Measurements from ENCODE around the gene TP53RK.

Gene TP53RK

GRCh38 chr20:46644160-46644559, 45.1 kb downstream of the TP53RK start:
- TF ChIP-seq CTCF (IDR thresholded peaks at IDR 0.05; ENCODE audit: low read depth, low read length), result no peak
- no peak for DNase-seq (ENCODE audit: low read depth, low spot score)
- H3K4me3 ChIP-seq (ENCODE audit: low read depth, low read length), result no peak overlapping the region
- in situ Hi-C loops (cut with HindIII; ENCODE audit: low sequenced_read_pairs), result no loop called here

- no peak overlapping the region for H3K4me3 ChIP-seq (ENCODE audit: low read depth, low read length)
- no peak for DNase-seq (ENCODE audit: low read depth, low spot score)
- in situ Hi-C loops (cut with HindIII; ENCODE audit: low sequenced_read_pairs), result no loop called here
- TF ChIP-seq CTCF (IDR thresholded peaks at IDR 0.05; ENCODE audit: low read depth, low read length), result no peak
Measured at GRCh38 chr20:46642969-46643343, 46.3 kb downstream of the TP53RK start.

GRCh38 chr20:46642265-46642968, 46.8 kb downstream of the TP53RK start:
- no peak for TF ChIP-seq CTCF (IDR thresholded peaks at IDR 0.05; ENCODE audit: low read depth, low read length)
- in situ Hi-C loops (cut with HindIII; ENCODE audit: low sequenced_read_pairs), result no loop called here
- no peak overlapping the region for H3K4me3 ChIP-seq (ENCODE audit: low read depth, low read length)
- DNase-seq (ENCODE audit: low read depth, low spot score), result no peak

- no peak for DNase-seq (ENCODE audit: low read depth, low spot score)
- no peak for TF ChIP-seq CTCF (IDR thresholded peaks at IDR 0.05; ENCODE audit: low read depth, low read length)
- no peak overlapping the region for H3K4me3 ChIP-seq (ENCODE audit: low read depth, low read length)
- in situ Hi-C loops (cut with HindIII; ENCODE audit: low sequenced_read_pairs), result no loop called here
Measured at GRCh38 chr20:46641424-46641823, 47.8 kb downstream of the TP53RK start.

GRCh38 chr20:46640536-46641311, 48.5 kb downstream of the TP53RK start:
- no peak overlapping the region for H3K4me3 ChIP-seq (ENCODE audit: low read depth, low read length)
- no peak for TF ChIP-seq CTCF (IDR thresholded peaks at IDR 0.05; ENCODE audit: low read depth, low read length)
- no peak for DNase-seq (ENCODE audit: low read depth, low spot score)
- in situ Hi-C loops (cut with HindIII; ENCODE audit: low sequenced_read_pairs), result no loop called here

GRCh38 chr20:46640044-46640443, 49.2 kb downstream of the TP53RK start:
- TF ChIP-seq CTCF (IDR thresholded peaks at IDR 0.05; ENCODE audit: low read depth, low read length), result no peak
- no peak for DNase-seq (ENCODE audit: low read depth, low spot score)
- in situ Hi-C loops (cut with HindIII; ENCODE audit: low sequenced_read_pairs), result no loop called here
- H3K4me3 ChIP-seq (ENCODE audit: low read depth, low read length), result no peak overlapping the region
